Measurements from ENCODE around the gene PCDHA10.
"Not testable (repeated sequence)": the region's sequence is repeated elsewhere in the genome, so short reads cannot be mapped to it uniquely, and the experiment has no call there.

The PCDHA10 gene, protein sequence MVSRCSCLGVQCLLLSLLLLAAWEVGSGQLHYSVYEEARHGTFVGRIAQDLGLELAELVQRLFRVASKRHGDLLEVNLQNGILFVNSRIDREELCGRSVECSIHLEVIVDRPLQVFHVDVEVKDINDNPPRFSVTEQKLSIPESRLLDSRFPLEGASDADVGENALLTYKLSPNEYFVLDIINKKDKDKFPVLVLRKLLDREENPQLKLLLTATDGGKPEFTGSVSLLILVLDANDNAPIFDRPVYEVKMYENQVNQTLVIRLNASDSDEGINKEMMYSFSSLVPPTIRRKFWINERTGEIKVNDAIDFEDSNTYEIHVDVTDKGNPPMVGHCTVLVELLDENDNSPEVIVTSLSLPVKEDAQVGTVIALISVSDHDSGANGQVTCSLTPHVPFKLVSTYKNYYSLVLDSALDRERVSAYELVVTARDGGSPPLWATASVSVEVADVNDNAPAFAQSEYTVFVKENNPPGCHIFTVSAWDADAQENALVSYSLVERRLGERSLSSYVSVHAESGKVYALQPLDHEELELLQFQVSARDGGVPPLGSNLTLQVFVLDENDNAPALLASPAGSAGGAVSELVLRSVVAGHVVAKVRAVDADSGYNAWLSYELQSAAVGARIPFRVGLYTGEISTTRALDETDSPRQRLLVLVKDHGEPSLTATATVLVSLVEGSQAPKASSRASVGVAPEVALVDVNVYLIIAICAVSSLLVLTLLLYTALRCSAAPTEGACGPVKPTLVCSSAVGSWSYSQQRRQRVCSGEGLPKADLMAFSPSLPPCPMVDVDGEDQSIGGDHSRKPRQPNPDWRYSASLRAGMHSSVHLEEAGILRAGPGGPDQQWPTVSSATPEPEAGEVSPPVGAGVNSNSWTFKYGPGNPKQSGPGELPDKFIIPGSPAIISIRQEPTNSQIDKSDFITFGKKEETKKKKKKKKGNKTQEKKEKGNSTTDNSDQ

DNA sequence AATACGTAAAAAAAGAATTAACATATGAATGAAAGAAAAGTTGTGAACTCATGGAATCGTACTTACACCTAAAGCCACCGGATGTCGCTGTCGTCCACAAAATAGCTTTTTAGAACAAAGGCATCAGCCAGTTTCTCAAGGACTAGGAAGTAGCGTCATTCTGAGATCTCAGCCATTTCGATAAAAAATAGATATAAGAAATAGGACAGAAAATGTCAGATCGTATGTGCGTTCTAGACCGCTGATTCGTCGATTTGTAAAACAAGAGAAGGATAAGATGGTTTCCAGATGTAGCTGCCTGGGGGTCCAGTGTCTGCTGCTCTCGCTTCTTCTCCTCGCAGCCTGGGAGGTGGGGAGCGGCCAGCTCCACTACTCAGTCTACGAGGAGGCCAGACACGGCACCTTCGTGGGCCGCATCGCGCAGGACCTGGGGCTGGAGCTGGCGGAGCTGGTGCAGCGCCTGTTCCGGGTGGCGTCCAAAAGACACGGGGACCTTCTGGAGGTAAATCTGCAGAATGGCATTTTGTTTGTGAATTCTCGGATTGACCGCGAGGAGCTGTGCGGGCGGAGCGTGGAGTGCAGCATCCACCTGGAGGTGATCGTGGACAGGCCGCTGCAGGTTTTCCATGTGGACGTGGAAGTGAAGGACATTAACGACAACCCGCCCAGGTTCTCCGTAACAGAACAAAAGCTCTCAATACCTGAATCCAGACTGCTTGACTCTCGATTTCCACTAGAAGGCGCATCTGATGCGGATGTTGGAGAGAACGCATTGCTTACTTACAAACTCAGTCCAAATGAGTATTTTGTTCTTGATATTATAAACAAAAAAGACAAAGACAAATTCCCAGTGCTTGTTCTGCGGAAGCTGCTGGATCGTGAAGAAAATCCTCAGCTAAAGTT lies at the start of gene PCDHA10:
Gene PCDHA10 (plus strand): TSS at position 126 of the 903 bp plus-strand sequence. CDS start 152 bp downstream, at position 278.
- no peak for DNase-seq

GRCh38 chr5:140806834-140807775 lies 48.6 kb upstream of the PCDHA10 start, which contains the start of gene PCDHA4:
Gene PCDHA4 (plus strand): TSS chr5:140807068.
- DNase-seq: no peak

DNA sequence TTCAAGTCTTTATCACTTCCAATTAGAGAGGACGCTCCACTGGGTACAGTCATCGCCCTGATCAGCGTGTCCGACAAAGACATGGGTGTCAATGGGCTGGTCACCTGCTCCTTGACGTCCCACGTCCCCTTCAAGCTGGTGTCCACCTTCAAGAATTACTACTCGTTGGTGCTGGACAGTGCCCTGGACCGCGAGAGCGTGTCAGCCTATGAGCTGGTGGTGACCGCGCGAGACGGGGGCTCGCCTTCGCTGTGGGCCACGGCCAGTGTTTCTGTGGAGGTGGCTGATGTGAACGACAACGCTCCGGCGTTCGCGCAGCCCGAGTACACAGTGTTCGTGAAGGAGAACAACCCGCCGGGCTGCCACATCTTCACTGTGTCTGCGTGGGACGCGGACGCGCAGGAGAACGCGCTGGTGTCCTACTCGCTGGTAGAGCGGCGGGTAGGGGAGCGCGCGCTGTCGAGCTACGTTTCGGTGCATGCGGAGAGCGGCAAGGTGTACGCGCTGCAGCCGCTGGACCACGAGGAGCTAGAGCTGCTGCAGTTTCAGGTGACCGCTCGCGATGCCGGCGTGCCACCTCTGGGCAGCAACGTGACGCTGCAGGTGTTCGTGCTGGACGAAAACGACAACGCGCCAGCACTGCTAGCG lies 47.3 kb upstream of the PCDHA10 start:
- not testable (repeated sequence) for DNase-seq

- no peak for DNase-seq
Observed at GRCh38 chr5:140808889-140809291, 46.8 kb upstream of the PCDHA10 start.

DNA sequence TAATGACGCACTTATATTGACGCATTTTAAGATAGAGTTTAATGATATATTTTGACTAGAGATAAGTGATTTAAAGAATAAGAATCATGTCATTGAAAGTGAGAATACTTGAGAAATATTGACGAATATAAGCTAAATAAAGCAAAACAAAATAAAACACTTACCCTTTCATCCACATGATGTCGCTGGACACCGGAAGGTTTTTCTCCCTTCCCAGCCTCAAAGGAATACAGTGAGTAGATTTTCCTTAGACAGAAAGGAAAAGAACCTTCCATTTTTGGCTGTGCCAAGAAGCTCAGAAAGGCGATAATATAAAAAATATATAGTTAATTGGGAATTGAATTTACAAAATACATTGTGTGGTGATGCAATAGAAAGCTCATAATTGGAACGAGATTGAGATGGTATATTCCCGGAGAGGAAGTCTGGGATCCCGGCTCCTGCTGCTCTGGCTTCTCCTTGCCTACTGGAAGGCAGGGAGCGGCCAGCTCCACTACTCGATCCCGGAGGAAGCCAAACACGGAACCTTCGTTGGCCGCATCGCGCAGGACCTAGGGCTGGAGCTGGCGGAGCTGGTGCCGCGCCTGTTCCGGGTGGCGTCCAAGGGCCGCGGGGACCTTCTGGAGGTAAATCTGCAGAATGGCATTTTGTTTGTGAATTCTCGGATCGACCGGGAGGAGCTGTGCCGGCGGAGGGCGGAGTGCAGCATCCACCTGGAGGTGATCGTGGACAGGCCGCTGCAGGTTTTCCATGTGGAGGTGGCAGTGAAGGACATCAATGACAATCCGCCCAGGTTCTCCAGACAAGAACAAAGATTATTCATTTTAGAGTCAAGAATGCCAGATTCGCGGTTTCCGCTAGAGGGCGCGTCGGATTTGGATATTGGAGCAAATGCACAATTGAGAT lies 34.1 kb upstream of the PCDHA10 start, which contains the start of gene PCDHA5:
Gene PCDHA5 (plus strand): TSS at position 239 of the 906 bp plus-strand sequence.
- DNase-seq: no peak

GRCh38 chr5:140822281-140822629 lies 33.4 kb upstream of the PCDHA10 start:
- DNase-seq: no peak

- DNase-seq: not testable (repeated sequence)
Observed at GRCh38 chr5:140822969-140823368, 32.7 kb upstream of the PCDHA10 start.

DNA sequence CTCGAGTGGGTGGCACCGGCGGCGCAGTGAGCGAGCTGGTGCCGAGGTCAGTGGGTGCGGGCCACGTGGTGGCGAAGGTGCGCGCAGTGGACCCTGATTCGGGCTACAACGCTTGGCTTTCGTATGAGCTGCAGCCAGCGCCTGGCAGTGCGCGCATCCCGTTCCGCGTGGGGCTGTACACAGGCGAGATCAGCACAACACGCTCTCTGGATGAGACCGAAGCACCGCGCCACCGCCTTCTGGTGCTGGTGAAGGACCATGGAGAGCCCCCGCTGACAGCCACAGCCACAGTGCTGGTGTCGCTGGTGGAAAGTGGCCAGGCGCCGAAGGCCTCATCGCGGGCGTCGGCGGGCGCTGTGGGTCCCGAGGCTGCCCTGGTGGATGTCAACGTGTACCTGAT lies 32.2 kb upstream of the PCDHA10 start:
- no peak for DNase-seq

DNA sequence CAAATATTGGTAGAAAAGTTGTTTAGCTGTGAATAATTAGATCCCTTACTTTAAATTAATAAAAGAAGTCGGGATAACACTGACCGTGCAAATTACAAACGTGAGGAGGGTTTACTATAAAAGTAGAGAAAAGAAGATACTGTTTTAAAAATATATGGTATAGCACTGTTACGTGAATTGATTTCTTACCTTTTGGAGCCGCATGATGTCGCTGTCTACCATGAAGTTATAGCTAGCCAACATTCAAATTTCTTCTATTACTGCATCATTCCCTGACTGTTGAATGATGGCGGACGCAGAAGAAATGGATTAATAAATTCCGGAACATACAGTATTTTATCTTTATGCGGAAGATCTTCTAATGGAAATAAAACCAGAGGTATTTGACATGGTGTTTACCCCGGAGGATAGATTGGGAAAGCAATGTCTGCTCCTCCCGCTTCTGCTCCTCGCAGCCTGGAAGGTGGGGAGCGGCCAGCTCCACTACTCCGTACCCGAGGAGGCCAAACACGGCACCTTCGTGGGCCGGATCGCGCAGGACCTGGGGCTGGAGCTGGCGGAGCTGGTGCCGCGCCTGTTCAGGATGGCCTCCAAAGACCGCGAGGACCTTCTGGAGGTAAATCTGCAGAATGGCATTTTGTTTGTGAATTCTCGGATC lies 27.9 kb upstream of the PCDHA10 start, which contains the start of gene PCDHA6:
Gene PCDHA6 (plus strand): TSS at position 257 of the 658 bp plus-strand sequence. CDS start 132 bp downstream, at position 389.
- DNase-seq: no peak

GRCh38 chr5:140828362-140828737 lies 27.3 kb upstream of the PCDHA10 start:
- DNase-seq: no peak

GRCh38 chr5:140829511-140830501 lies 25.9 kb upstream of the PCDHA10 start:
- DNase-seq: not testable (repeated sequence)

DNA sequence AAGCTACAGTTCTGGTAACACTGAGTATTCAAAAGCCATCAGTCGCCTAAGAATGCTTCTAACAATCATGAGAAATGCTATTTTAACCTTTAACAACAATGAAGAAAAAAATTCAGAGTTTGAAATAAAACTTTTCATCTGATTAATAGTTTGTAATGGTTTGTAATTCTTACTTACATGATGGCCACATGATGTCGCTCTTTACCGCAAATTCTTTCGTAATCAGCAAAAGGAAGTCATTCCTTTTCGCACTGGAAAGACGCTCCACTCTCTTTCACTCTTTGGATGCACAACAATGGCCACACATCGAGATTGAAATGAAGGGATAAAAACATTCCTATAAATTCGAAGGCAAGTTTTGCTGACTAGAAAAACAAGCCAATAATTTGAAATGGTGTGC lies 21.7 kb upstream of the PCDHA10 start, which contains the start of gene PCDHA7:
Gene PCDHA7 (plus strand): TSS at position 277 of the 400 bp plus-strand sequence. CDS start 115 bp downstream, at position 392.
- DNase-seq: no peak

DNA sequence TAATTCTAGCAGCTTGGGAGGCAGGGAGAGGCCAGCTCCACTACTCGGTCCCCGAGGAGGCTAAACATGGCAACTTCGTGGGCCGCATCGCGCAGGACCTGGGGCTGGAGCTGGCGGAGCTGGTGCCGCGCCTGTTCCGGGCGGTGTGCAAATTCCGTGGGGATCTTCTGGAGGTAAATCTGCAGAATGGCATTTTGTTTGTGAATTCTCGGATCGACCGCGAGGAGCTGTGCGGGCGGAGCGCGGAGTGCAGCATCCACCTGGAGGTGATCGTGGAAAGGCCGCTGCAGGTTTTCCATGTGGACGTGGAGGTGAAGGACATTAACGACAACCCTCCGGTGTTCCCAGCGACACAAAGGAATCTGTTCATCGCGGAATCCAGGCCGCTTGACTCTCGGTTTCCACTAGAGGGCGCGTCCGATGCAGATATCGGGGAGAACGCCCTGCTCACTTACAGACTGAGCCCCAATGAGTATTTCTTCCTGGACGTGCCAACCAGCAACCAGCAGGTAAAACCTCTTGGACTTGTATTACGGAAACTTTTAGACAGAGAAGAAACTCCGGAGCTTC lies 21.2 kb upstream of the PCDHA10 start:
- DNase-seq: not testable (repeated sequence)

DNA sequence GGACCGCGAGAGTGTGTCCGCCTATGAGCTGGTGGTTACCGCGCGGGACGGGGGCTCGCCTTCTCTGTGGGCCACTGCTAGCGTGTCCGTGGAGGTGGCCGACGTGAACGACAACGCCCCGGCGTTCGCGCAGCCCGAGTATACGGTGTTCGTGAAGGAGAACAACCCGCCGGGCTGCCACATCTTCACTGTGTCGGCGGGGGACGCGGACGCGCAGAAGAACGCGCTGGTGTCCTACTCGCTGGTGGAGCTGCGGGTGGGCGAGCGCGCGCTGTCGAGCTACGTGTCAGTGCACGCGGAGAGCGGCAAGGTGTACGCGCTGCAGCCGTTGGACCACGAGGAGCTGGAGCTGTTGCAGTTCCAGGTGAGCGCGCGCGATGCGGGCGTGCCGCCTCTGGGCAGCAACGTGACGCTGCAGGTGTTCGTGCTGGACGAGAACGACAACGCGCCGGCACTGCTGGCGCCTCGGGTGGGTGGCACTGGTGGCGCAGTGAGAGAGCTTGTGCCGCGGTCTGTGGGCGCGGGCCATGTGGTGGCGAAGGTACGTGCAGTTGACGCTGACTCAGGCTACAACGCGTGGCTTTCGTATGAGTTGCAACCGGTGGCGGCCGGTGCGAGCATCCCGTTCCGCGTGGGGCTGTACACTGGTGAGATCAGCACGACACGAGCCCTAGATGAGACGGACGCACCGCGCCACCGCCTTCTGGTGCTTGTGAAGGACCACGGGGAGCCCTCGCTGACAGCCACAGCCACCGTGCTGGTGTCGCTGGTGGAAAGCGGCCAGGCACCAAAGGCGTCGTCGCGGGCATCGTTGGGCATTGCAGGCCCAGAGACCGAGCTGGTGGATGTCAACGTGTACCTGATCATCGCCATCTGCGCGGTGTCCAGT lies 19.8 kb upstream of the PCDHA10 start:
- DNase-seq: no peak

DNA sequence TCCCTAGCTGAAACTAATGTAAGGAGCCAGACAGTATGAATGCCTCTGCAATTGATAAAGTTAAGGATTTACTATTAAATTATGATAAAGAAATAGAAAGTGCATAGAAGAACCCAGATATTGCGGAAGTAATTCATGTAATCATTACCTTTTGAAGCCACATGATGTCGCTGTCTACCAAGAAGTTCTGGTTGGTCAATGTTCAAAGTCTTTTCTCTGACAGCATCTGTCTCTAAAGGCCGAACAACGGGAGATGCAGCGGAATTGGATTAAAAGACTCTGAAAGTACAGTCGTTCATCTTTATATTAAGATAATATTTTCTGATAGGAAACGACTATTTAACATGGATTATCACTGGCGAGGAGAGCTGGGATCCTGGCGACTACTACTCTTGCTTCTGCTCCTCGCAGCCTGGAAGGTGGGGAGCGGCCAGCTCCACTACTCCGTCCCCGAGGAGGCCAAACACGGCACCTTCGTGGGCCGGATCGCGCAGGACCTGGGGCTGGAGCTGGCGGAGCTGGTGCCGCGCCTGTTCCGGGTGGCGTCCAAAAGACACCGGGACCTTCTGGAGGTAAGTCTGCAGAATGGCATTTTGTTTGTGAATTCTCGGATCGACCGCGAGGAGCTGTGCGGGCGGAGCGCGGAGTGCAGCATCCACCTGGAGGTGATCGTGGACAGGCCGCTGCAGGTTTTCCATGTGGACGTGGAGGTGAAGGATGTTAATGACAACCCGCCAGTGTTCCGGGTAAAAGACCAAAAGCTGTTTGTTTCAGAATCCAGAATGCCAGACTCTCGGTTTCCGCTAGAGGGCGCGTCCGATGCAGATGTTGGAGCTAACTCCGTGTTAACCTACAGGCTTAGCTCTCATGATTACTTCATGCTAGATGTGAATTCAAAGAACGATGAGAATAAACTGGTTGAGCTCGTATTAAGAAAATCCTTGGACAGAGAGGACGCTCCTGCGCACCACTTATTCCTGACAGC lies 14.4 kb upstream of the PCDHA10 start, which contains the start of gene PCDHA8:
Gene PCDHA8 (plus strand): TSS at position 210 of the 985 bp plus-strand sequence. CDS start 135 bp downstream, at position 345.
- DNase-seq: no peak

All from NCI-H1105 (cell line).